HG03103 (cell line): ENCODE measurements around the gene PRPF19.
A peak's percentile ranks its signal among the peaks of the same experiment; 100 is the strongest.

Source experiments
- ATAC-seq: cut with Tn5 transposase; IDR thresholded peaks from one replicate; pipeline ENCODE4 v1.9.1; 2021; ENCODE audit warnings: low read depth; ENCODE audit not compliant: unreplicated experiment

The PRPF19 gene

GRCh38 chr11:60906132-60906972 is at the start of gene PRPF19:
Gene PRPF19, minus strand, starts transcription at chr11:60906585. Its CDS starts 203 bp downstream, at chr11:60906382.
- ATAC-seq, result peak; percentile 52

- ATAC-seq, result no peak
Measured at GRCh38 chr11:60955571-60955970, 49.2 kb upstream of the PRPF19 start.

- ATAC-seq, result no peak
Measured at GRCh38 chr11:60954421-60954820, 48.0 kb upstream of the PRPF19 start.

- ATAC-seq, result no peak
Measured at GRCh38 chr11:60953781-60954180, 47.4 kb upstream of the PRPF19 start.

GRCh38 chr11:60952742-60953170 is 46.4 kb upstream of the PRPF19 start:
- ATAC-seq, result no peak

GRCh38 chr11:60951904-60952741 is 45.7 kb upstream of the PRPF19 start, which contains the start of gene SLC15A3:
Gene SLC15A3, minus strand, starts transcription at chr11:60952176. Its CDS starts 625 bp downstream, at chr11:60951551.
- peak; percentile 74 for ATAC-seq

- no peak for ATAC-seq
Measured at GRCh38 chr11:60951606-60951903, 45.2 kb upstream of the PRPF19 start.

GRCh38 chr11:60950933-60951605 is 44.7 kb upstream of the PRPF19 start:
- ATAC-seq, result no peak

GRCh38 chr11:60950024-60950423 is 43.6 kb upstream of the PRPF19 start:
- no peak for ATAC-seq

GRCh38 chr11:60948250-60948649 is 41.9 kb upstream of the PRPF19 start:
- no peak for ATAC-seq

- no peak for ATAC-seq
Measured at GRCh38 chr11:60947700-60948099, 41.3 kb upstream of the PRPF19 start.

- ATAC-seq, result no peak
Measured at GRCh38 chr11:60946601-60947264, 40.3 kb upstream of the PRPF19 start.

- no peak for ATAC-seq
Measured at GRCh38 chr11:60945295-60945667, 38.9 kb upstream of the PRPF19 start.

- no peak for ATAC-seq
Measured at GRCh38 chr11:60944490-60945294, 38.3 kb upstream of the PRPF19 start.

- ATAC-seq, result no peak
Measured at GRCh38 chr11:60942970-60943565, 36.7 kb upstream of the PRPF19 start.

- ATAC-seq, result no peak
Measured at GRCh38 chr11:60942219-60942618, 35.8 kb upstream of the PRPF19 start.

- no peak for ATAC-seq
Measured at GRCh38 chr11:60941371-60942119, 35.2 kb upstream of the PRPF19 start.

- ATAC-seq, result no peak
Measured at GRCh38 chr11:60939855-60940254, 33.5 kb upstream of the PRPF19 start.

GRCh38 chr11:60939301-60939700 is 32.9 kb upstream of the PRPF19 start:
- no peak for ATAC-seq
